CD4-positive, alpha-beta T cell treated with Interleukin-17A for 4 hours (primary cell): Measurements from ENCODE around the gene CTDSPL.
A peak's percentile ranks its signal among the peaks of the same experiment; 100 is the strongest.

Experiments
- DNase-seq: peaks from one replicate; pipeline ENCODE4 v3.0.0-alpha.2; 2020; ENCODE audit warnings: mixed read lengths

Gene CTDSPL

GRCh38 chr3:37853691-37854413 is 7.8 kb upstream of the CTDSPL start:
- DNase-seq = no peak

- DNase-seq = peak; percentile 87
Measured at GRCh38 chr3:37855363-37855970, 6.2 kb upstream of the CTDSPL start.

DNA sequence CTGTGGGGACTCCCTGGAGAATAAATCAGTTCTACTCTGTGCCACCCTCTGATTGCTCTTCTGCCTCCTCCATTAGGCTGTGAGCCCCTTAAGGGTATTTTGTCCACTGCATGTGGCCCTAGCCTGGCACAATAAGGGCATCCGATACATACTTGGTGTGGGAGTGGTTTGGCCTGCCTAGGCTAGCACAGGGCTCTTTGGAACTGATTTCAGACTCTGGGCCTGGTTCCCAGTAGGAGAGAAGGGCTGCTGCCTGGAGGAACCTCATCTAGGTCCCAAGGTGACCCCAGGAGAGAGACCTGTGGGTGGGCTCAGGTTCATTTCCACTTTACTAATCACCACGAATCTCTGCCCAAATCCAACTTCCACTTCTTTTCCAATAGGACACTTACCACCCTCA is 5.3 kb upstream of the CTDSPL start:
- no peak for DNase-seq

DNA sequence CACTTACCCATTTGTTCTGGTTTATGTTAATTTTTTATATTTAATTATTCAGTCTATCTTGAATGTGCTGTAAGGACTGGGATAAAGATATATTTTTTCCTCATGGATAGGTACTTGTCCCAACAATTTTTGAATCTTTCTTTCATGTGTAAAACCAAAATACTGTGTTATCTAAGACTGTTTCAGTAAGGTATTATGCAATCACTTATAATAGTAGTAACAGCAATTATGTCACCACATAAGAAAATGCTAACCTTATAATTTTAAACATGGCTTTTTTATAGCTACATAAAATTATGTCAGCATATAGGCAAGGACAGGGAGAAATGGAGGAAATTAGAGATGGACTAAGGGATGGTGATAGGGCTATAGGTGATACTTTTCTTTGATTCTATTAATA is 2.9 kb upstream of the CTDSPL start:
- DNase-seq = no peak

- DNase-seq = no peak
Measured at GRCh38 chr3:37859354-37859753, 2.3 kb upstream of the CTDSPL start.

DNA sequence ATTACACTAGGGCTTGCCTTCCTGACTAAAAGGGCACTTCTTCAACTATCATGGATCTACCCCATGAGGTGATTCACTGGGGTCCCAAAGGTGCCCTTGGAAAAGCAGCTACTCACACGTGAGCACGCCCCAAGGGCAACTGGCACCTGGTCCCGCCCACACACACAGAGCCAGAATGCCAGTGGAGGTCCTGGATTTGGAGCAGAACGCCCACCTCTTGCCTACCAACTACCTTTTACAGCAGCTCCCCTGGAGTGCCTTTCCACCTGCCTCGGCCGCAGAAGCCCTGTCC is 1.8 kb upstream of the CTDSPL start:
- DNase-seq = no peak

GRCh38 chr3:37862219-37862902 is 681 bp downstream of the CTDSPL start:
- peak; percentile 61 for DNase-seq

GRCh38 chr3:37862903-37863815 is 1.5 kb downstream of the CTDSPL start:
- DNase-seq = no peak

DNA sequence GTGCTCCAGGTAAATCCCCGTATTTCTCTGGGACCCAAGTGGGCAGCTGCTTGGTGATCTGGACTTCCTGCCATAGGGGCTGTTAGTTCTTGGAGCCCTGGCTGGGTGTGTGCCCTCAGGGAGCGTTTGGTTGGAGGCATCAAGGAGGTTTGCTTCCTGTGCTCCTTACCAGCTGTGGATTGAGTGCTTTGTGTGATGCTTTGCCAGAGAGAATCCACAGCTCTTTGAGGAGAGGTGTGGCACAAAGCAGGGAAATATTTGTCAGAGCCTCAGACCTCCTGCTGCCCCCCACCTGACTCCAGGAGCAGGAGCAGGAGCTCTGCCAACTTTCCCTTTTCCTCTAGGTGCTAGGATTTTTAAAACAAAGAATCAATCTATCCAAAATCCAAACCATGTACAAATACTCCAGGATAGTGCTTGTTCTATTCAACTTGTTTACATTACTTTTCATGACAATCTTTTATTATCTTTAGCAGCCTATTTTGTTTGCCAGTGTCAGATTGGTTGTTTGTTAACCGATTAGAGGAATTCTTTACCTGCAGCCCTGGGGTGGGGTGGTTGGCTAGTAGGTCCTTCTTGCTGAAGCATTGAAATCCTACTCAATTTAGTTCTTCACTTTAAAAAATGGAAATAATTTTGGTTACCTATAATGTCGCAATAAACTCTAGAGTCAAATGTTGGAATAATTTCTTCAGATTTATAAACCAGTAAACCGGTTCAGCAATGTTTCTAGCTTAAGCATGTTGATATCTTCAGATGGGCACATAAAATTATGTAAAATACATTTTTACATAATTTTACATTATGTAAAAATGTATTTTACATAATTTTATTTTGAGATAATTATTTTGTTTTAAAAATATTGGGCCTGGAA is 2.5 kb downstream of the CTDSPL start:
- no peak for DNase-seq

DNA sequence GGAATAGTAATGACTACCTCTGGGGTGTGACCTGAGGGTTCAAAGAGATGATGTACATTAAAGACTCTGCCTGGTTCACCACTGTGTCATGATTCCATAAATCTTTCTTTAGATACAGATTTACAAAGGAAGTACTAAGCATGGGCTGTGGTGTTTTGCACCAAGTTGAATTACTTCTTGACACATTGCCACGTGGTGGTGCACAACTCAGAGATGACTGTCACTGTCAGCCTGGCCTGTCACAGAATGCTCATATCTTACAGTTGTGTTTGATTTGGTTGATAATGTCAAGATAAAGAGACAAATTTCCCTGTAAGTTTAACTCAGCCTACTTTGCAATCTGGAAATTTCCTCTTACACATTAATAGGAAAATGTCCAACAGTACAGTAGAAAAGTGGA is 3.2 kb downstream of the CTDSPL start:
- DNase-seq = peak; percentile 16

- DNase-seq = no peak
Measured at GRCh38 chr3:37867144-37867543, 5.5 kb downstream of the CTDSPL start.

DNA sequence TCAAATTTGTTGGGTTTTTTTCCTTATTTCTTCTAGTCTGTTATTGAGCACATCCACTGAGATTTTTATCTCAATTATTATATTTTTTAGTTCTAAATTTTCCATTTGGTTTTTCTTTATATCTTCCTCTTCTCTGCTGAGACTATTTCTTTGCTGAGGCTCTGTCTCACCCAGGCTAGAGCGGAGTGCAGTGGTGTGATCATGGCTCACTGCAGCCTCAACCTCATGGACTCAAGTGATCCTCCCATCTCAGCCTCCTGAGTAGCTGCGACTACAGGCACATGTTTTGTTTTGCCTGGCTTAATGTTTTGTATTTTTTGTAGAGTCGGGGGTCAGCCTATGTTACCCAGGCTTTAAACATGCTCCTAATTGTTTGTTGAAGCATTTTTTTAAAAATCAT is 10.2 kb downstream of the CTDSPL start:
- DNase-seq = no peak

DNA sequence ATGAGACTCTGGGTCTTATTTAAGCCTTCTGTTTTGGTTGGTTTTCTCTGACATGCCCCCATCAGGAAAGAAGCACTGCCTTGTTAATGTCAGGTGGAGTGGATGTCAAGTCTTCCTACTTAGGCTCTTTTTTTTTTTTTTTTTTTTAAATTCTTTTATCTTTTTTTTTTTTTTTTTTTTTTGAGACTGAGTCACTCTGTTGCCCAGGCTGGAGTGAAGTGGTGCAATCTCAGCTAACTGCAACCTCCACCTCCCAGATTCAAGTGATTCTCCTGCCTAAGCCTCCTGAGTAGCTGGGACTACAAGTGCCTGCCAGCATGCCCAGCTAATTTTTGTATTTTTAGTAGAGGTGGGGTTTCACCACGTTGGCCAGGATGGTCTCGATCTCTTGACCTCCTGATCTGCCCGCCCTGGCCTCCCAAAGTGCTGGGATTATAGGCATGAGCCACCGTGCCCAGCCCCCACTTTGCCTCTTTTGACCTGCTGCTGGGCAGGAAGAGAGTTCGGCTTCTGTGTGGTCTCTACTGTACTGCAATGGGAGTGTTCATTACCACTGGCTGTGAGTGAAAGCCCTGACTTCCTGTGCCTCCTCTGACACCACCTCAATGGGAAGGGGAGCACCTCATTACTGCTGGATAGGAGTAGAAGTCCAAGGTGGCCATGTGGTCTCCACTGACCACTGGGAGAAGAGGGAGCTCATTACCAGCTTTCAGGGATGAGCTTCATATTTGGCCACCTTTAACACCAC is 10.9 kb downstream of the CTDSPL start:
- no peak for DNase-seq

GRCh38 chr3:37876279-37876678 is 14.6 kb downstream of the CTDSPL start:
- DNase-seq = no peak

- no peak for DNase-seq
Measured at GRCh38 chr3:37882711-37883110, 21.0 kb downstream of the CTDSPL start.

GRCh38 chr3:37885814-37886213 is 24.1 kb downstream of the CTDSPL start:
- DNase-seq = no peak

- DNase-seq = no peak
Measured at GRCh38 chr3:37886395-37886794, 24.7 kb downstream of the CTDSPL start.

- DNase-seq = no peak
Measured at GRCh38 chr3:37887062-37887461, 25.4 kb downstream of the CTDSPL start.

DNA sequence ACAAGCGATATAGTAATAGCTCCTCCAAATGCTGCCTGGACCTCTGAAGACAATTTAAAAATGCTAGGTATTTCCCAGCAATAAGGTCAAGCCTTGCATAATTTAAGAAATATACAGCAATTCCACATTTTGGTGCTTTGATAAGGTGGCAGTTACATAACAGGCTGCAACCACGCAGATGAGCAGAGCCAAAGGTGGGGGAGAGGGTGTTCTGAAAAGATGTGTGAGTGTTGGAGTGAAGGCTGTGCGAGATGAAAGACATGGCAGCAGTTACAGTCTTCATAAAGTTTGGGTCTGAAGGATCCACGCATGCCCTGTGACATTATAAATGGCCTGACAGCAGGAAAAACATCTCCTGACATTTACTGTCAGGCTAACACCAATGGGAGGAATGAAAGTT is 26.1 kb downstream of the CTDSPL start:
- no peak for DNase-seq

DNA sequence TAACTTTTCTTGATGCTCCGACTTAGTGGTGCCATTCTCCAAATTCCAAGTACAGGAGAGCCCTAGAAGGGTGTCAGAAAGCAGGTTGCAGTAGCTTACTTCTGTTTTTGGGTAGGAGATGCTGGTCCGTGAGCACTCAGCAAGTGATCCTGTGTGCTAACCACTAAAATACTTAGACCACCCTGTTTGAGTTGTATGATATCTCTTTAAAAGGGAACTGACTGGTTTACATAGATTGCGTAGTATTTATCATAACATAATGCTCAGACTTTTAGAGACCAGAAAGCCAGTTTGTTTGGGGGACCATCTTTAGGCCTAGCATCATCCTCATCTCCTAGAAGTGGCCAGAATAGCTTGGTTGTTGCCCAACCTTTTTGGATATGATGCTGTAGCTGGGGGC is 26.7 kb downstream of the CTDSPL start:
- DNase-seq = no peak

DNA sequence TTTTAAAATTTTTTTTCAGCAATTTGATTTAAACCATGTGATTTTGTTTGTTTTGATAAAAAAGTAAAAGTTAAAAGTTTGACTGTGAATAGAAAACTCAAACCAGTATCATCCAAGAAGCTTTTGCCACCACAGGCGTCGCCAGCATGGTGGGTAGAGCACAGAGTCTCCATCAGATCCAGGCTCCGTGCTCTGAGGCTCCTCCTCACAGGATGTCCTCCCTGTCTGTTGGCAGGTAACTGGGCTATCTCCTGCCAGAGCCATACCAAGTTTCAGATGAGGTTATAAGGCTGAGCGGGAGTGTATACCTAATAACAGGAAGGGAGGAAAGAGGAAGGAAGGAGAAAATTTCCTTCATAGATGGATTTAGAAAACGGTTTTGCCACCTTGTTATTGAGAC is 28.8 kb downstream of the CTDSPL start:
- DNase-seq = no peak

DNA sequence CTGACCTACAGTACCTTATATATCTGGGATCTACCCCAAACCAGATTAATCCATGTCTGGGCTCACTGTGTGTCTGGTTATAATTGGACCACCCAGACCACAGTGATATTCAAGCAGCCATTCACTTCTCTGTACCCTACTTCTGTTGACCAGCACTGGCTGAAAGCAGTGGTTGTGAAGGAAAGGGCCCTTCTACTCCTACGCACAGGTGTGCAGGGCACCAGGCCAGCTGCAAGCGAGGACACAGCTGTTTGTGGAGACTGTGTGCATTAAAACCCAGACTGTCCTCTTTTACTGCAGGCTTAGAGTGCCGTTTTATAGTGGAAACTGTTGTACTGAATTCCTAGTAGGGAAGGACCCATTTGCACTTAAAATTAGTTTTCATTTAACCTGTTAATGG is 29.5 kb downstream of the CTDSPL start:
- DNase-seq = no peak
